Karpas-422 (cell line): ENCODE results near the gene EIF5A. TPM values are rescaled to one million over a fixed set of nuclear protein-coding genes. Genes with fewer than 3 reads are reported as not detected.

Experiments
- DNase-seq: peaks from one replicate; pipeline ENCODE4 v3.0.0-alpha.2; 2015
- H2AFZ ChIP-seq: fragments of 200-600 bp; sonication (generic); 2 replicates; pipeline ENCODE4 v1.6.1; 2014; ENCODE audit warnings: antibody characterized with exemption, low read length, mixed read lengths
- H3K27ac ChIP-seq: fragments of 200-600 bp; sonication (generic); 2 replicates; pipeline ENCODE4 v1.5.1; 2014; ENCODE audit warnings: mild to moderate bottlenecking, low read length, moderate library complexity
- H3K27me3 ChIP-seq: fragments of 200-600 bp; sonication (generic); 2 replicates; pipeline ENCODE4 v1.6.1; 2014; ENCODE audit warnings: low read length, mixed read lengths
- H3K36me3 ChIP-seq: fragments of 200-600 bp; sonication (generic); 2 replicates; pipeline ENCODE4 v1.6.1; 2014; ENCODE audit warnings: low read length, mixed read lengths; ENCODE audit not compliant: insufficient read depth
- H3K4me1 ChIP-seq: fragments of 200-600 bp; sonication (generic); 2 replicates; pipeline ENCODE4 v1.6.1; 2014; ENCODE audit warnings: mild to moderate bottlenecking, low read length, mixed read lengths
- H3K4me2 ChIP-seq: fragments of 200-600 bp; sonication (generic); 2 replicates; pipeline ENCODE4 v1.6.1; 2014; ENCODE audit warnings: low read length, low read depth, mild to moderate bottlenecking; ENCODE audit not compliant: poor library complexity, severe bottlenecking
- H3K4me3 ChIP-seq: fragments of 200-600 bp; sonication (generic); 2 replicates; pipeline ENCODE4 v1.5.1; 2014; ENCODE audit warnings: mild to moderate bottlenecking, antibody characterized with exemption, low read length, mixed read lengths
- H3K79me2 ChIP-seq: fragments of 200-600 bp; sonication (generic); 2 replicates; pipeline ENCODE4 v1.6.1; 2014; ENCODE audit warnings: mild to moderate bottlenecking, low read length, mixed read lengths
- H3K9ac ChIP-seq: fragments of 200-600 bp; sonication (generic); 2 replicates; pipeline ENCODE4 v1.6.0; 2014; ENCODE audit warnings: low read length
- H3K9me2 ChIP-seq: fragments of 200-600 bp; sonication (generic), shearing (Covaris generic); replicated peaks from 2 replicates; pipeline ENCODE4 v1.6.0; 2014; ENCODE audit warnings: mild to moderate bottlenecking, low read length, moderate library complexity; ENCODE audit not compliant: insufficient read depth
- H3K9me3 ChIP-seq: fragments of 300-700, 200-600 bp; sonication (generic); 2 replicates; pipeline ENCODE4 v1.6.1; 2014; ENCODE audit warnings: low read length, mixed read lengths
- H4K20me1 ChIP-seq: fragments of 200-600 bp; sonication (generic); 2 replicates; pipeline ENCODE4 v1.6.1; 2014; ENCODE audit warnings: mild to moderate bottlenecking, antibody characterized with exemption, low read length, low read depth; ENCODE audit not compliant: insufficient read depth
- total RNA-seq: library from RNA; depleted of rRNA; stranded (reverse); fragments of >200 nt; shearing (Covaris generic); gene quantifications from 2 replicates; pipeline ENCODE4 v1.2.3, GENCODE V29; 2014; ENCODE audit warnings: low replicate concordance

Gene EIF5A
- total RNA-seq, 1 experiment from 2014 or later: 231 TPM

DNA sequence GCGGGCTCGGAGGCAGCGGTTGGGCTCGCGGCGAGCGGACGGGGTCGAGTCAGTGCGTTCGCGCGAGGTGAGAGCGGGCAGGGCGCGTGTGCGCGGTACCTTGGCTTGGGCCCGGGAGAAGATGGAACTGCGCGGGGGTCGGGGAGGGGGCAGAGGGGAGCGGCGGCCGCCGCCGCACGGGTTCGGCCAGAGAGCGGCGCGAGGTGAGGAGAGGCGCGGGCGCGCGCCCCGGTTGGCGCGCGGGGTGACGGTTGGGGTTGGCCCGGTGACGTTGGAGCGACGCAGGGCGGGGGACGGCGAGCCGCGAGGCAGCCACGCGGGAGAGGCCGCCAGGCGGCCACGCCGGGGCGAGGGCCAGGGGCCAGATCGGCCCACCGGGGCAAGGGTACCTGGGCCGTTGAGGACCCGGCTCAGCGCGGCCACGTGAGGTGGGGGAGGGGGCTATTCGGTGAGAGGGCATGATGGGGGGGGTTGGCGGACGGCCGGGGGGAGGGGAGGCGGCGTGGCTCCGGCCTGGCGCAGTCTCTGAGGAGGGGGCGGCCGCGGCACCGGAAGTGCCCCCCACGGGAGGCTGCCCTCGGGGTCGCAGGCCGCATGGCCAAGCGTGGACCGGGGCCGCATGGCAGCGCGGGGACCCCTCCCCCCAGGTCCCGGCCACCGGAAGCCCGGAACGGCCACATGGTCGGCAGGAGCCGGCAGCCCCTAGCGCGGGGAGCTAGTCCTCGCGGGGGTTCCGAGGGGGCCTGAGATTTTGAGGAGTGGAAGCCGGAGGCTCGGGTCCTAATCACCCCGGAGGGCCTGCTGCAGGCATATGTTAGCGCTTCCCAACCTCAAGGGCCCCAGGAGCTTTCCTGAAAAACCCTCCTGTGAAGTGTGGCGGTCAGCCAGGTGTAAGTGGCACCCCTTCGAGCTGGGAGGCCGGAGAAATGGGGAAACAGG lies 527 bp downstream of the EIF5A start:
- Histone ChIP-seq H3K4me2 (peak overlapping the region; percentile 85), H2AFZ (no peak overlapping the region), H3K9ac (peak overlapping the region; percentile 99), H3K79me2 (peaks cover 36% of the 10 kb centered on the region), H4K20me1 (peaks cover 37% of the 10 kb centered on the region), H3K4me1 (peaks cover 41% of the 10 kb centered on the region), H3K27me3 (no peaks in the 10 kb centered on the region), H3K9me2 (no peaks in the 10 kb centered on the region), H3K4me3 (peak overlapping the region; percentile 87), H3K9me3 (no peaks in the 10 kb centered on the region), H3K27ac (peak overlapping the region; percentile 93), H3K36me3 (peaks cover 45% of the 10 kb centered on the region)
- DNase-seq: peak; percentile 82

DNA sequence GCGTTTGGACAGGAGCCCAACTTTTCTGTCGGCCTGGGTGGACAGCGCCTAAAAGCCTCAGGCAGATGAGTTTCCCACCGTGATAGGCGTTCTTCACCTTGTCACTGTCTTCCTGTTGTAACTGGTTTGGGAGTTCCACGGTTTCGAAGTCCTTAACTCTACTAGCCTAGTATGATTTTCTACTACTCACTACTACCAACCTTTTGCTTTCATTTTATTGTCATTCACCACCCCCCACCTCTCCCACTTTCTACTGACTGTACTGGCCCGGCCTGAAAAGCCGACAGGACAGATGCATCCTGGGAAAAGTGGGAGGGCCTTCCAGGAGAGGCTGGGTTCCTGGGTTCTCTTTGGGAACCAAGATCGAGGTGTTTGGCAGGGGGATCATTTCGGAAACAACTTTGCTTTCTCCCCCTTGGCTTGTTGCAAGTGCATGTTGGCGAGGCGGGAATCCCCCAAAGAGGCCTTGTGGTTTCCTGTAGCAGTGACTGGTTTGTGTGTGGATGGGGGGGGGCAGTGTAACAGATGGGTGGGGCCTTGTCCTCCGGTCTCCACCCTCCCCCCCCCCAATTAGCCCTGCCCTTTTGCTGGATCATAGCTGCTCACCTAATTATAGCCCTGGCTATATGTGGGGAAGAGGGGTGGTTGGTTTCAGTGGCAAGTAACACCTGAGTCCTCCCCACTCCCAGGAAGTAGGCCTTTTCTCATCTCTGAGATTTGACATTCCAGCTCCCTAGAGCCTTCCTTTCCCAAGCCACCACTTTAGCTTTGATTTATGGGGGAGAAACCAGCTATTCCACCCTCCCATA lies 1.4 kb downstream of the EIF5A start:
- Histone ChIP-seq H3K4me2 (peak overlapping the region; percentile 85), H3K27me3 (no peaks in the 10 kb centered on the region), H3K36me3 (peaks cover 47% of the 10 kb centered on the region), H3K27ac (peak overlapping the region; percentile 93), H3K9ac (peak overlapping the region; percentile 99), H3K9me3 (no peaks in the 10 kb centered on the region), H4K20me1 (peaks cover 40% of the 10 kb centered on the region), H3K9me2 (no peaks in the 10 kb centered on the region), H2AFZ (no peak overlapping the region), H3K79me2 (peaks cover 36% of the 10 kb centered on the region), H3K4me3 (peak overlapping the region; percentile 87), H3K4me1 (peaks cover 49% of the 10 kb centered on the region)
- peak; percentile 79 for DNase-seq

DNA sequence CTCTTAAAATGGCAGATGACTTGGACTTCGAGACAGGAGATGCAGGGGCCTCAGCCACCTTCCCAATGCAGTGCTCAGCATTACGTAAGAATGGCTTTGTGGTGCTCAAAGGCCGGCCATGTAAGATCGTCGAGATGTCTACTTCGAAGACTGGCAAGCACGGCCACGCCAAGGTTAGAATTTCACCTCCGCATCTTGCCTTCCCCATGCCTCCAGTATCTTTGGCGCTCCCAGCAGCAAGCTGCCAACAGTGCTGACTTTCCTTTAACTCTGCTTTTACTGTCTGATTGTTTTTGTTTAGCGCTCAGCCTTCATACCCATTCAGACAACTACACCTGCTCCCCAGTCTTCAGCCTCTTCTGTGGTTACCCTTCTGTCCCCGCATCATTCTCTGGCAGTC lies 2.2 kb downstream of the EIF5A start:
- H3K79me2 ChIP-seq: peaks cover 36% of the 10 kb centered on the region
- H3K9me2 ChIP-seq: no peaks in the 10 kb centered on the region
- no peak overlapping the region for H2AFZ ChIP-seq
- peaks cover 56% of the 10 kb centered on the region for H3K4me1 ChIP-seq
- peak overlapping the region; percentile 99; the same call in 1 of the 2 replicates for H3K9ac ChIP-seq
- H4K20me1 ChIP-seq: peaks cover 45% of the 10 kb centered on the region
- no peaks in the 10 kb centered on the region for H3K27me3 ChIP-seq
- H3K4me3 ChIP-seq: peak overlapping the region; percentile 87; the same call in 1 of the 2 replicates
- DNase-seq: no peak
- H3K27ac ChIP-seq: peak overlapping the region; percentile 93
- no peaks in the 10 kb centered on the region for H3K9me3 ChIP-seq
- peak overlapping the region; percentile 85 for H3K4me2 ChIP-seq
- H3K36me3 ChIP-seq: peaks cover 47% of the 10 kb centered on the region

DNA sequence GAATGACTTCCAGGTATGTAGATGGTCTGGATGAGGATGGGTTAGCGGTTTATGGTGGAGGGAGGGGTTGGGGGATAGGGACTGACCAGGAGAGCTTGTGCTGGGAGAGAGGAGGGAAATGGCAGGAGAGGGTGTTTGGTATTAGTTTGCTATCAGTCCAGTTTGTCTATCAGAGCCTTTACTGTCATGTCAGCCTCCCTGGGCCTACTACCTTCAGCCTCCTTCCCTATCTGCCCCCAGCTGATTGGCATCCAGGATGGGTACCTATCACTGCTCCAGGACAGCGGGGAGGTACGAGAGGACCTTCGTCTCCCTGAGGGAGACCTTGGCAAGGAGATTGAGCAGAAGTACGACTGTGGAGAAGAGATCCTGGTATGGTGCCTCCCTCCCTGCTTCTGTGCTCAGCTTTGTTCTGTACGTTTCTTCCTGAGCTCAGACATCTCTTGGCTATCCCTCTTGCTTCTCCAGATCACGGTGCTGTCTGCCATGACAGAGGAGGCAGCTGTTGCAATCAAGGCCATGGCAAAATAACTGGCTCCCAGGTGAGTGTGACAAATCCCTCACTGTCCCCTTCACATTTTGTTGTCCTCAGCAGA lies 3.8 kb downstream of the EIF5A start:
- H2AFZ ChIP-seq: no peak overlapping the region
- peak overlapping the region; percentile 22; the same call in 1 of the 2 replicates for H3K9ac ChIP-seq
- H3K4me3 ChIP-seq: no peak overlapping the region
- peak overlapping the region; percentile 85 for H3K4me2 ChIP-seq
- H3K4me1 ChIP-seq: peaks cover 64% of the 10 kb centered on the region
- DNase-seq: no peak
- peaks cover 36% of the 10 kb centered on the region for H3K79me2 ChIP-seq
- no peaks in the 10 kb centered on the region for H3K27me3 ChIP-seq
- peaks cover 47% of the 10 kb centered on the region for H3K36me3 ChIP-seq
- no peaks in the 10 kb centered on the region for H3K9me3 ChIP-seq
- H3K9me2 ChIP-seq: no peaks in the 10 kb centered on the region
- no peak overlapping the region; the same call in 1 of the 2 replicates for H3K27ac ChIP-seq
- peaks cover 46% of the 10 kb centered on the region for H4K20me1 ChIP-seq

DNA sequence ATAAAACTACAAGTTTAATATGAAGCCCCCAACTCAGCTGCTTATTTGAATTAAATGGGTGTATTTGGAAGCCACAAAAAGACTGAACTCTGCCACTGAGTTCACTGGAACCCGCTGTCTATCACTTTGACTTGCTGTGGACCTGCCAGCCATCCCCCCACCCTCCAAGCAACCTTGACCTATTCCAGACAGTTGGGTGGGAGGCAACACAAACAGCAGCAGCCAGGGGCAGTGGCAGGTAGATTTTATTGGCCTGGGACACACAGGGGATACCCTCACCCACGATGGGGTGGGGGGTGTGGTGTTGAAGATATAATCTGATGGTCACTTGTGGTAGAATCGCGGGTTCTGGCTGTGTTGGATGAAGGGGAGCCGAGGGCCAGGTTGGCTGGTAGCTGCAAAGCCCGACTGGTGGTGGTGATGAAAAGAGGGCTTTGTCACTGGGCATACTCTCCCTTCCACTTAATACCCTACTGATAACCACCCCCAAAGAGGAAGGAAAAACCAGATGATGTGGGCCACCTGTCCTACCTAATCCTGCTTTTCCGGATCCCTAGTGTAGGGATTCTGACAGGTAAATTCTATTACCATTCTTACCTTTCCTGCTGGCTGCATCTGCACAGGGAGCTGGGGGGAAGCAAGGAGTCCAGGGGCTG lies 5.1 kb downstream of the EIF5A start:
- Histone ChIP-seq H3K9ac (peak overlapping the region; percentile 78), H3K27ac (no peak overlapping the region), H4K20me1 (peaks cover 46% of the 10 kb centered on the region), H3K9me2 (no peaks in the 10 kb centered on the region), H3K79me2 (peaks cover 34% of the 10 kb centered on the region), H3K9me3 (no peaks in the 10 kb centered on the region), H3K36me3 (peaks cover 48% of the 10 kb centered on the region), H3K4me3 (peak overlapping the region; percentile 89; the same call in 1 of the 2 replicates), H2AFZ (no peak overlapping the region), H3K4me2 (peak overlapping the region; percentile 83), H3K27me3 (no peaks in the 10 kb centered on the region), H3K4me1 (peaks cover 63% of the 10 kb centered on the region)
- DNase-seq: peak; percentile 57

DNA sequence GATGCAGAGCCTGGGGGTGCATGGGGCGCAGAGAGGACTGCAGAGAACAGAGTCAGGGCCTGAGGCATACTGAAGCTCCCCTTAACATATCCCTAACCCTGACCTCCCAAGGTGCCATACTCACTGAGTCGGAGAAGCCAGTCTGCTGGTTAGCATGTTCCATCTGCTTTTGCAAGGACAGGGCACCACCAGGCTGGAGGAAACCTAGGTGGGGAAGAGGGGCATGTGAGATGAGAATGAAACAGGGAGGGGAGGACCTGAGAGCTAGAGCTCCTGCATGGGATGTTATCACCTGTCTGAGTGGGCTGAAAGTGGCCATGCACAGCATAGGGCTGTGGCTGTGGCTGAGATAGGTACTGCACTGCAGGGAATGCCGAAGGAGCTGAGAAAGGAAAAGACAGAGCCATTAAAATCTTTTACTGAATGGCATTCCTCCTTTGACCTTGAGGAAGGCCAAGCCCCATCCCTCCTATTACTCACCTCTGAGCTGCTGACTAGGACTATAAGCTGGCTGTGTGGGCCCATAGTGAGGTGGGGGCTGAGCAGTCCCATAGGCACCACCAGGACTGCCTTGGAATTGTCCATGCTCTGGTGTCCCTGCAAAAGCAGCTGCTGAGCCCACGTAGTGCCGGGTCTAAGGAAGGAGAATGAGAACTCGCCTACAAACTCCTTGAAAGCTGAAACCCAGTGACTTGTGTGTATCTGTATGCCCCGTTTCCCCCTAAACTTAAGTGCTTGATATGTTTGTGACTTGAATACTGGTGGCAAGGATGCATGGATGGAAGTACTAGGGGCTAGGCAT lies 5.9 kb downstream of the EIF5A start:
- Histone ChIP-seq H3K79me2 (peaks cover 27% of the 10 kb centered on the region), H3K27ac (peak overlapping the region; percentile 63; the same call in 1 of the 2 replicates), H3K27me3 (no peaks in the 10 kb centered on the region), H3K36me3 (peaks cover 52% of the 10 kb centered on the region), H3K4me2 (peak overlapping the region; percentile 83), H3K4me1 (peaks cover 63% of the 10 kb centered on the region), H3K9ac (peak overlapping the region; percentile 78), H3K9me3 (no peaks in the 10 kb centered on the region), H3K9me2 (no peaks in the 10 kb centered on the region), H2AFZ (no peak overlapping the region), H3K4me3 (peak overlapping the region; percentile 89), H4K20me1 (peaks cover 45% of the 10 kb centered on the region)
- peak; percentile 74 for DNase-seq
